Pons (tissue), 1 donor: ENCODE data around the gene ACAD10.

Source experiments
- DNase-seq: peaks from one replicate; pipeline ENCODE4 v3.0.0-alpha.2; 2016; ENCODE audit warnings: low spot score

The ACAD10 gene

GRCh38 chr12:111776836-111777344 is 91.0 kb downstream of the ACAD10 start:
- DNase-seq, result no peak

- DNase-seq, result peak; percentile 62
These were observed 91.6 kb downstream of the ACAD10 start for GRCh38 chr12:111777345-111778045.

GRCh38 chr12:111780166-111780565 is 94.3 kb downstream of the ACAD10 start:
- DNase-seq, result no peak

- DNase-seq, result no peak
These were observed 94.8 kb downstream of the ACAD10 start for GRCh38 chr12:111780615-111781014.

GRCh38 chr12:111781085-111781658 is 95.3 kb downstream of the ACAD10 start:
- no peak for DNase-seq

GRCh38 chr12:111783046-111783445 is 97.2 kb downstream of the ACAD10 start:
- DNase-seq, result no peak

GRCh38 chr12:111784953-111785352 is 99.1 kb downstream of the ACAD10 start:
- DNase-seq, result no peak

- DNase-seq, result no peak
These were observed 99.8 kb downstream of the ACAD10 start for GRCh38 chr12:111785651-111786050.

GRCh38 chr12:111788178-111788654 is 102.4 kb downstream of the ACAD10 start:
- DNase-seq, result no peak

GRCh38 chr12:111789779-111790178 is 103.9 kb downstream of the ACAD10 start:
- DNase-seq, result no peak

- no peak for DNase-seq
These were observed 105.7 kb downstream of the ACAD10 start for GRCh38 chr12:111791507-111791906.

- DNase-seq, result no peak
These were observed 106.5 kb downstream of the ACAD10 start for GRCh38 chr12:111792155-111792855.

- DNase-seq, result no peak
These were observed 107.0 kb downstream of the ACAD10 start for GRCh38 chr12:111792856-111793235.

- DNase-seq, result no peak
These were observed 112.3 kb downstream of the ACAD10 start for GRCh38 chr12:111798182-111798581.

- no peak for DNase-seq
These were observed 113.9 kb downstream of the ACAD10 start for GRCh38 chr12:111799758-111800157.

GRCh38 chr12:111803038-111803626 is 117.3 kb downstream of the ACAD10 start:
- no peak for DNase-seq

GRCh38 chr12:111803851-111804250 is 118.0 kb downstream of the ACAD10 start:
- DNase-seq, result no peak

GRCh38 chr12:111806304-111806703 is 120.5 kb downstream of the ACAD10 start:
- no peak for DNase-seq
